ENCODE data around the gene SLC25A4. TPM values are rescaled to one million over a fixed set of nuclear protein-coding genes. Genes with fewer than 3 reads are reported as not detected.

Gene SLC25A4
- total and polyA plus RNA-seq, 2 of the 13 experiments (the other 11 are each of a cell fraction or from before 2014, with no cell fraction given), result 30.3 to 42.1 TPM

- TF ChIP-seq RBM39 (IDR thresholded peaks at IDR 0.05; ENCODE audit: low read depth, low read length, poor library complexity, severe bottlenecking), result no peak
- no peak for TF ChIP-seq SMAD1 (CRISPR knock-in tag; IDR thresholded peaks at IDR 0.05; ENCODE audit: borderline replicate concordance, low read depth)
Measured at GRCh38 chr4:185171373-185172071, 28.5 kb downstream of the SLC25A4 start (continued).

- no peak overlapping the region for H3K4me2 ChIP-seq (ENCODE audit: low read depth, low read length)
- no peaks in the 10 kb centered on the region; a peak in 1 of 5 replicates for H3K27me3 ChIP-seq (ENCODE audit: control insufficient read depth in 1 of 2, insufficient read depth in 2 of 2, low read length in 2 of 2)
- no peak overlapping the region for H3K4me3 ChIP-seq (replicated peaks in 1 of 3; ENCODE audit: insufficient read depth in 1 of 3, low read depth in 2 of 3, low read length in 3 of 3)
- no peak overlapping the region for H2AFZ ChIP-seq (ENCODE audit: low read length)
- BruUV-seq (replicated peaks), result no TSS peak
- DNase-seq (ENCODE audit: low spot score), result no peak
- intact Hi-C loops (cut with micrococcal nuclease; ENCODE audit: unreplicated experiment) (no loop called here), in situ Hi-C loops (cut with HindIII; ENCODE audit: extremely low pct_ligation_motif_present, low pct_unique_long_range_greater_than_20kb) (no loop called here)
- no peak for FAIRE-seq
- no peak overlapping the region for H3K9ac ChIP-seq (ENCODE audit: insufficient read depth, low read depth, low read length)
- 100% methylated on average over 2 of the region's 3 CpGs for WGBS (ENCODE audit: low lambda C conversion rate)
- no peaks in the 10 kb centered on the region for H3K9me3 ChIP-seq (ENCODE audit: low read length)
- peaks cover 6 to 39% of the 10 kb centered on the region in 2 experiments for H3K36me3 ChIP-seq (replicated peaks in 1 of 2; ENCODE audit: control insufficient read depth in 1 of 2, insufficient read depth in 2 of 2, low read length in 2 of 2)
- no peaks in the 10 kb centered on the region for H3K4me1 ChIP-seq (ENCODE audit: insufficient read depth, low read length)
- no peak for ATAC-seq
- no peak overlapping the region for H3K27ac ChIP-seq (ENCODE audit: extremely low read length, insufficient read depth, low read length)
- TF ChIP-seq ZNF292 (CRISPR knock-in tag; IDR thresholded peaks at IDR 0.05; ENCODE audit: borderline replicate concordance, low read depth), result no peak
- TF ChIP-seq SRF (IDR thresholded peaks at IDR 0.05; ENCODE audit: low read depth, low read length), result no peak
- no peak for TF ChIP-seq ZNF101 (CRISPR knock-in tag; IDR thresholded peaks at IDR 0.05; ENCODE audit: borderline replicate concordance, low read depth)
- TF ChIP-seq NFKB2 (CRISPR knock-in tag; IDR thresholded peaks at IDR 0.05; ENCODE audit: borderline replicate concordance), result no peak
- no peak for TF ChIP-seq ZFP90 (CRISPR knock-in tag; IDR thresholded peaks at IDR 0.05; ENCODE audit: borderline replicate concordance)
- no peak for TF ChIP-seq RBAK (CRISPR knock-in tag; IDR thresholded peaks at IDR 0.05)
- TF ChIP-seq NAIF1 (CRISPR knock-in tag; IDR thresholded peaks at IDR 0.05; ENCODE audit: borderline replicate concordance), result no peak
- TF ChIP-seq ZNF616 (CRISPR knock-in tag; IDR thresholded peaks at IDR 0.05; ENCODE audit: low read depth), result no peak
- no peak for TF ChIP-seq ZMAT3 (CRISPR knock-in tag; conservative IDR thresholded peaks at IDR 0.05)
- TF ChIP-seq ZBTB10 (CRISPR knock-in tag; IDR thresholded peaks at IDR 0.05; ENCODE audit: borderline replicate concordance), result no peak
- no peak for TF ChIP-seq FOXM1 (CRISPR knock-in tag; IDR thresholded peaks at IDR 0.05)
- H3K79me2 ChIP-seq (ENCODE audit: insufficient read depth, low read length), result peaks cover 40% of the 10 kb centered on the region
- ChIA-PET POLR2A (no interaction called here), CTCF (ENCODE audit: low intra/inter-chr PET ratio, low total read pairs) (no interaction called here)
- H4K20me1 ChIP-seq (ENCODE audit: insufficient read depth, low read length), result peaks cover 25% of the 10 kb centered on the region
Measured at GRCh38 chr4:185179488-185179887, 36.4 kb downstream of the SLC25A4 start.
